ENCODE measurements around the gene ACLY.

Gene ACLY

GRCh38 chr17:41870627-41871026 lies 48.1 kb downstream of the ACLY start:
- Mint-ChIP-seq H3K27ac (no peak overlapping the region), H3K27me3 (ENCODE audit: low read depth) (no peaks in the 10 kb centered on the region), H3K4me3 (no peak overlapping the region), H3K9me3 (no peaks in the 10 kb centered on the region), H3K4me1 (no peaks in the 10 kb centered on the region), H3K36me3 (ENCODE audit: low read depth) (peaks cover 80% of the 10 kb centered on the region)
- no peak for TF ChIP-seq CTCF (IDR thresholded peaks at IDR 0.05; ENCODE audit: unreplicated experiment in 3 of 3)

GRCh38 chr17:41870097-41870496 lies 48.7 kb downstream of the ACLY start:
- Mint-ChIP-seq H3K4me1 (no peaks in the 10 kb centered on the region), H3K27me3 (ENCODE audit: low read depth) (no peaks in the 10 kb centered on the region), H3K9me3 (no peaks in the 10 kb centered on the region), H3K27ac (no peak overlapping the region), H3K36me3 (ENCODE audit: low read depth) (peaks cover 78% of the 10 kb centered on the region), H3K4me3 (no peak overlapping the region)
- TF ChIP-seq CTCF (IDR thresholded peaks at IDR 0.05; ENCODE audit: unreplicated experiment in 3 of 3): no peak

GRCh38 chr17:41869426-41869825 lies 49.3 kb downstream of the ACLY start:
- Mint-ChIP-seq H3K27ac (no peak overlapping the region), H3K4me3 (no peak overlapping the region), H3K27me3 (ENCODE audit: low read depth) (no peaks in the 10 kb centered on the region), H3K4me1 (no peaks in the 10 kb centered on the region), H3K36me3 (ENCODE audit: low read depth) (peaks cover 72% of the 10 kb centered on the region), H3K9me3 (no peaks in the 10 kb centered on the region)
- no peak for TF ChIP-seq CTCF (IDR thresholded peaks at IDR 0.05; ENCODE audit: unreplicated experiment in 3 of 3)

GRCh38 chr17:41868568-41868967 lies 50.2 kb downstream of the ACLY start:
- no peaks in the 10 kb centered on the region for H3K27me3 Mint-ChIP-seq (ENCODE audit: low read depth)
- no peak overlapping the region for H3K27ac Mint-ChIP-seq
- TF ChIP-seq CTCF (IDR thresholded peaks at IDR 0.05; ENCODE audit: unreplicated experiment in 3 of 3): no peak
- H3K4me1 Mint-ChIP-seq: no peaks in the 10 kb centered on the region
- peaks cover 65% of the 10 kb centered on the region for H3K36me3 Mint-ChIP-seq (ENCODE audit: low read depth)
- H3K4me3 Mint-ChIP-seq: peak overlapping the region in 1 of 3 experiments; percentile 37
- H3K9me3 Mint-ChIP-seq: no peaks in the 10 kb centered on the region

GRCh38 chr17:41865596-41865893 lies 53.2 kb downstream of the ACLY start:
- Mint-ChIP-seq H3K36me3 (ENCODE audit: low read depth) (peaks cover 34% of the 10 kb centered on the region), H3K27me3 (ENCODE audit: low read depth) (no peaks in the 10 kb centered on the region), H3K9me3 (no peaks in the 10 kb centered on the region), H3K4me1 (peaks cover 8% of the 10 kb centered on the region), H3K4me3 (no peak overlapping the region), H3K27ac (peak overlapping the region in 1 of 3 experiments; percentile 94)
- no peak for TF ChIP-seq CTCF (IDR thresholded peaks at IDR 0.05; ENCODE audit: unreplicated experiment in 3 of 3)

GRCh38 chr17:41864836-41865595 lies 53.7 kb downstream of the ACLY start, which contains the start of gene KLHL11:
Gene KLHL11, minus strand, starts transcription at chr17:41865423. Its CDS starts 53 bp downstream, at chr17:41865370.
- no peak for TF ChIP-seq CTCF (IDR thresholded peaks at IDR 0.05; ENCODE audit: unreplicated experiment in 3 of 3)
- Mint-ChIP-seq H3K4me3 (peak within 1 kb of the TSS in 1 of 3 experiments; percentile 13), H3K4me1 (peaks cover 11% of the 10 kb centered on the region), H3K9me3 (no peaks in the 10 kb centered on the region), H3K27me3 (ENCODE audit: low read depth) (no peaks in the 10 kb centered on the region), H3K27ac (peak within 1 kb of the TSS in 1 of 3 experiments; percentile 94), H3K36me3 (ENCODE audit: low read depth) (peaks cover 32% of the 10 kb centered on the region)
